PFSK-1 (cell line): Measurements from ENCODE around the gene HEBP1.

Experiments used
- FOXP2 ChIP-seq: optimal IDR thresholded peaks from 2 replicates; pipeline ENCODE3; 2011; ENCODE audit warnings: borderline replicate concordance, control low read depth, inconsistent platforms; ENCODE audit not compliant: insufficient read depth; ENCODE audit errors: extremely low read length, extremely low read depth
- POLR2AphosphoS5 ChIP-seq: IDR thresholded peaks from 2 replicates; pipeline ENCODE4 v1.6.1; 2012; ENCODE audit warnings: low read depth, mild to moderate bottlenecking, control low read depth, low read length, moderate library complexity
- SIN3A ChIP-seq: IDR thresholded peaks from 2 replicates; pipeline ENCODE4 v1.6.1; 2012; ENCODE audit warnings: mild to moderate bottlenecking, low read length, moderate library complexity, borderline replicate concordance; ENCODE audit not compliant: insufficient read depth
- TAF1 ChIP-seq: IDR thresholded peaks from 2 replicates; pipeline ENCODE4 v1.6.1; 2012; ENCODE audit warnings: low read length, control low read depth, borderline replicate concordance; ENCODE audit not compliant: insufficient read depth
- TF ChIP-seq, protein P1 (sequence below), 2 experiments: IDR thresholded peaks; 2 replicates each; pipeline versions ENCODE4 v1.6.1 to v1.8.0; 2011 to 2012; ENCODE audit warnings: low read depth in 2 of 2, low read length in 2 of 2, control low read depth in 1 of 2, inconsistent platforms in 1 of 2, mild to moderate bottlenecking in 1 of 2, moderate library complexity in 1 of 2; ENCODE audit not compliant: insufficient read depth in 1 of 2

HEBP1 gene

DNA sequence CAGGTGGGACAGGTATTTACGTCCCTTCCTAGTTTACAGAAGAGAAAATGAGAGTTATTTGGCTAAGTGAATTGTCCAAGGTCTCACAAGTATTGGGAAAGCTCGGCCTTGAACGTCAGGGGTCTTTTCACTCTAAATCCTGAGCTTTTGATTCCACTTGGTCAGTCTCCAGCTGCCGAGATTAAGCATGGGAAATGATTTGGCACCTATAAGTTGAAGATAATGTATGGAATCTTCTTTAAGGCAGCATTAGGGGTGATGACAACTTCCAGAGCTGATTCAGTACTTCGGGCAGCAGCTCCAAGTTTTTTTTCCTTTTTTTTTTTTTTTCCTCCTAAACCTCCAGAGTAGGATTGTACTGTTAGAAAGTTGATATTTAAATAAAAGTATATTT, 44.8 kb upstream of the HEBP1 start:
- no peak for TF ChIP-seq POLR2AphosphoS5
- TF ChIP-seq, protein P1, sequence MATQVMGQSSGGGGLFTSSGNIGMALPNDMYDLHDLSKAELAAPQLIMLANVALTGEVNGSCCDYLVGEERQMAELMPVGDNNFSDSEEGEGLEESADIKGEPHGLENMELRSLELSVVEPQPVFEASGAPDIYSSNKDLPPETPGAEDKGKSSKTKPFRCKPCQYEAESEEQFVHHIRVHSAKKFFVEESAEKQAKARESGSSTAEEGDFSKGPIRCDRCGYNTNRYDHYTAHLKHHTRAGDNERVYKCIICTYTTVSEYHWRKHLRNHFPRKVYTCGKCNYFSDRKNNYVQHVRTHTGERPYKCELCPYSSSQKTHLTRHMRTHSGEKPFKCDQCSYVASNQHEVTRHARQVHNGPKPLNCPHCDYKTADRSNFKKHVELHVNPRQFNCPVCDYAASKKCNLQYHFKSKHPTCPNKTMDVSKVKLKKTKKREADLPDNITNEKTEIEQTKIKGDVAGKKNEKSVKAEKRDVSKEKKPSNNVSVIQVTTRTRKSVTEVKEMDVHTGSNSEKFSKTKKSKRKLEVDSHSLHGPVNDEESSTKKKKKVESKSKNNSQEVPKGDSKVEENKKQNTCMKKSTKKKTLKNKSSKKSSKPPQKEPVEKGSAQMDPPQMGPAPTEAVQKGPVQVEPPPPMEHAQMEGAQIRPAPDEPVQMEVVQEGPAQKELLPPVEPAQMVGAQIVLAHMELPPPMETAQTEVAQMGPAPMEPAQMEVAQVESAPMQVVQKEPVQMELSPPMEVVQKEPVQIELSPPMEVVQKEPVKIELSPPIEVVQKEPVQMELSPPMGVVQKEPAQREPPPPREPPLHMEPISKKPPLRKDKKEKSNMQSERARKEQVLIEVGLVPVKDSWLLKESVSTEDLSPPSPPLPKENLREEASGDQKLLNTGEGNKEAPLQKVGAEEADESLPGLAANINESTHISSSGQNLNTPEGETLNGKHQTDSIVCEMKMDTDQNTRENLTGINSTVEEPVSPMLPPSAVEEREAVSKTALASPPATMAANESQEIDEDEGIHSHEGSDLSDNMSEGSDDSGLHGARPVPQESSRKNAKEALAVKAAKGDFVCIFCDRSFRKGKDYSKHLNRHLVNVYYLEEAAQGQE (IDR thresholded peaks at IDR 0.05; ENCODE audit: insufficient read depth in 1 of 2, low read depth in 2 of 2, low read length in 2 of 2), result peak in 1 of 2 experiments; percentile 66; a peak in 2 of 4 replicates

DNA sequence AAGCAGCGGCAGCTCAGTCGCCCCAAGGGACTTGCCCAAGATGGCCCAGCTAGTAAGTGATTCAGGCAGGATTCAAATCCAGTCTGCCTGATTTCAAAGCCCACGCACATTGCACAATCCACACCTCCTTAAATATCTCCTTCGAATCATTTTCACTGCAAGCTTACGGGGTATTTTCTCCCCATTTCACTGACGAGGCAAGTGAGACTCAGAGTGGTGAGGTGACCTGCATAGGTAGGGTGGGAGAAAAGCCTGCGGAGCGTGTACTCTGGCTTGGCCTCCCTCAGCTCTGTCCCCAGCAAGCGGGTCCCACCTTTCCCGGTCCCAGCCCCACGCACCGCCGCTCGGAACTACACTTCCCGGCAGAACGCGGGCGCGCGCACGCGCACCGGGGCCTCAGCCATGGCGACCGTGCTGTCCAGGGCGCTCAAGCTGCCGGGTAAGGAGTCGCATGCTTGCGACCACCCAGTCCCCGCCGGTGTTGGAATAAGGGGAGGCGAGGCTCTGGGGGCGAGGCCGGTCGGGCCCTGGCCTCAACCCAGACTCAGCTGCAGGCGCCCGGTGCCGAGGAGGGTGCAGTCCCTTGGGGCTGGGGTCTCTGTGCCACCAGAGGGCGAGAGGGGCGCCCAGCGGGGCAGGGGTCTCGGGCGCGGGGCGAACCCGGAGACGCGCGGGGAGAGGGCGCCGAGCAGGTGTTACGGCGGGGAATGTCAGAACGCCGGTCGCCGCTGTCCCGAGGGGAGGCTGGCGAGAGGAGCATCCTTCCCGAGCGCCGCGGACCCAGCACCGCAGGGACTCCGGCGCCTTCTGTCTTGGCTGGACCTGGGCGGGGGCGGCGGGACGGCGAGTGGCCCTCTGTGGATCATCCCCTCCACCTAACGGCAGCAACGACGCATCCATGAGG, 44.2 kb upstream of the HEBP1 start, which contains the start of gene FAM234B:
TSS of gene FAM234B (plus strand) at position 380 of the 904 bp plus-strand sequence. CDS start at position 403, 23 bp downstream.
- TF ChIP-seq SIN3A (0 out of 2 replicates have a peak, but pooled peaks have one; percentile 12), POLR2AphosphoS5 (peak; percentile 69), FOXP2 (peak; percentile 66), TAF1 (peak; percentile 83; the same call in 1 of the 2 replicates)
- TF ChIP-seq, protein P1 (IDR thresholded peaks at IDR 0.05; ENCODE audit: insufficient read depth in 1 of 2, low read depth in 2 of 2, low read length in 2 of 2), result peak; percentile 63 to 73; a peak in 2 of 4 replicates

DNA sequence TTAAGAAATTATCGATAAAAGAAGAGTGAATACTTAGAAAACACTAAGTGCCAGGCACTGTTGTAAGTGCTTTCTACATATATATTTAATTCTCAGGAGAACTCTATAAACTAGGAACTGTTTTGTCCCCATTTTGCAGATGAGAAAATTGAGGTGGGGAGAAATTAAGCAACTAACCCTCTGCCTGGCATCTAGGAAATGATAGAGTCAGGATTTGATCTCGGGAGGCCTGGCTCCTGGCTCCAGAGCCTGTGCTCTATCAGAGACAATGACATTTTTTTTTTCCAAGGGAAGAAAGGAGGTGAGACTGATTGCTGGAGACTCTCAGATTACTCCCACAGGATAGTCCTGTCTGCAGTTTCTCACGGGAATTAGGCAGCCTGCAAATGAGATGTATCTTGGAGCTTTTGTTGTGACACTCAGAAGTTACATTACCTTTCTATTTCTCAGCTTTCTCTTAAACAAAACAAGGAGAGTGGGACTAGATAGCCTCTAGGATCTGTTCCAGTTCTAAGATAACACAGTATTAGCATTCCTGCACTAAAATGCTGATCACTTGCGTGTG, 42.7 kb upstream of the HEBP1 start:
- TF ChIP-seq TAF1 (no peak), FOXP2 (no peak), POLR2AphosphoS5 (no peak), SIN3A (no peak)
- TF ChIP-seq, protein P1 (IDR thresholded peaks at IDR 0.05; ENCODE audit: insufficient read depth in 1 of 2, low read depth in 2 of 2, low read length in 2 of 2), result no peak

- TF ChIP-seq POLR2AphosphoS5, result no peak
- TF ChIP-seq, protein P1 (IDR thresholded peaks at IDR 0.05; ENCODE audit: insufficient read depth in 1 of 2, low read depth in 2 of 2, low read length in 2 of 2), result no peak
- no peak for TF ChIP-seq TAF1
- no peak for TF ChIP-seq SIN3A
- TF ChIP-seq FOXP2, result no peak
These were observed 41.2 kb upstream of the HEBP1 start for GRCh38 chr12:13041224-13041623.
